Measurements from ENCODE around the gene TRAF1.

Gene TRAF1

DNA sequence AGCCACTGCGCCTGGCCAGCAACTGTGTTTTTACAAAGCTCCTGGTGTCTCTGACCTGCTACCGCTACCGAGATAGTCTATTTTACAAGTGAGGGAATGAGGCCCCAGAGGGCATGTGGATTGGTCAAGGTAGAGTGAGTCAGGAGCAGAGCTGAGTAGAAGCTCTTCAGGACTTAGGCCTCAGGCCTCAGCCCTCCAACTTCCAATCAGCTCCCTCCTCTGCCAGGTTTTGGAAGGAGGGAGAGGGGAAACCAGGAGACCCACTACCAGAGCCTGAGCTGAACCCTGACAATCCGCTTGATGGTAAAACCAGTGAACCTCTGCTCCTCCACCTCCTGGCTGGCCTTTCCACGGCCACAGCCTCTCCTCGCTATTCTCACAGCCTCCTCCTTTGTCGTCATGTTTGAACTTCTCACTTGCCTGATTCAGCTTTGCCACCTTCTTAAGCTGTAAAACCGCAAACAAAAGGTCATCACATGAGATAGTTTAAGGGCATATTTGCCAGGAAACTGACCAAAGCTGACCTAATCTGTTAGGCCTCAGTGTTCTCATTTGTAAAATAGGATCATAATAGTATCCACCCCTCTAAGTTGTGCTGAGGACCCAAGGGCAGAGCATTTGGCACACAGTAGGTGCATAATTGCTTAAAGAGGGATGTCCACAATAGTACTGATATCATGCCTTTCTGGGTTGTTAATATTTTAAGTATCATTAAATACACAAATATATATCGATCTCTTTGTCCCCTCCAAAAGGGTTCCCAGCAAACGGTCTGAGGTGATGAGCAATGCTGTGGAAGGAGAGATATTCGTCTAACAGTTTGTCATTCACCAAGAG lies 1.7 kb downstream of the TRAF1 start:
- no peak for DNase-seq (ENCODE audit: low read depth, low spot score)

DNA sequence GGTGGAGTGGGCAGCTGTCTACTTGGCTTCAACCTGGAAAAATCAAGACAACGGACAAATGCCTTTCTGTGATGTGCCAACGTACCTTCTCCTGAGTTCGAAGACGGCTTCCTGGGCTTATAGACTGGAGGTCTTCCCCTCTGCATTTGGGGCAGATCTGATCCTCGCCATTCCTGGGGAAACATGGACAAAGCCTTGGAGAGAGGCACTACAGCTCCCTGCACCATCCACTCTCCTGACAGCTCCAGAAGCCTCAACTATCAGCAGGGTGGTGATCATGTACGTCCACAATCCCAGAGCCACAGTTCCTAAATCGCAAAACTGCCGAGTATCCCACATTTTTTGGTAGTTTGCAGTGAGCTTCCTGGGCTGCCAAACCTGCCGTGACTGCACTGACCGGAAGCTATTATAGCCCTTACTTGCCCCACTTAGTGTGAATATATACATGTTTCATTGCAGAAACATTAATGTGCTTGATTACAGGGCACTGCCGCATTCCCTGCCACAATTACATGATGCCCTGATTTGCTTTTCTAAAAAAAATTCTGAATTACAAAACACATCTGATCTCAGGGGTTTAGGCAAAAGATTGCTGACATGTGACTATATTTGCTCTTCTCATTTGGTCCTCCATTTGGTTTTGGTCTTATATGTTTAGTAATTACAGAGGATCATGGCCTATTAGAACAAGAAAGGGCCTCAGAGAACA lies 2.8 kb downstream of the TRAF1 start:
- DNase-seq (ENCODE audit: low read depth, low spot score) = no peak

DNA sequence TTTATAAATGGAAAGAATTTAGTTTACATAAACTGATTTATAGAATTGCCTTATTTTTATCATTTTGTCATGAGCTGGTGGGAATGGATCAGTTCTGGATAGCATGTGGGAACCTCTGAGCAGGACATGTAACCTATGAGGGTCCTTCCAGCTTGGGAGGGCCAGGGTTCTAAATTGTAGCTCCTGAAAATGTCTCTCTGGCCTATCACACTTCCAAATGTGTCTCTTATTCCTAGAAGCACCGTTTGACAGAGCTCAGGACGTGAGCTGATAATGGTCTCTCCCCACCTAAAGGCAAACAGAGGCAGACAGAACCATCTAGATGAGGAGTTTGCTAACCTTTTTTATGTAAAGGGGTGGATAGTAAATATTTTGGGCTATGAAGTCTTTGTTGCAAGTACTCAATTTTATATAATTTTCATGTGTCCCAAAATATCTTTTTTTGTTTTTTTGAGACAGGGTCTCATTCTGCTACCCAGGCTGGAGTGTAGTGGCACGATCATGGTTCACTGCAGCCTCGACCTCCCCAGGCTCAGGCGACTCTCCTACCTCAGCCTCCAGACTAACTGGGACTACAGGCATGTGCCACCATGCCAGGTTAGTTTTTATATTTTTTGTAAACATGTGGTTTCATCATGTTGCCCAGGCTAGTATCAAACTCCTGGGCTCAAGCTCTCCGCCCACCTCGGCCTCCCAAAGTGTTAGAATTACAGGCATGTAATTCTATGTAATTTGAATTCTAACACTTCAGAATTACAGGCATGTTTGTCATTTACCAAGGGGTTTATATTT lies 4.0 kb downstream of the TRAF1 start:
- DNase-seq (ENCODE audit: low read depth, low spot score) = no peak

DNA sequence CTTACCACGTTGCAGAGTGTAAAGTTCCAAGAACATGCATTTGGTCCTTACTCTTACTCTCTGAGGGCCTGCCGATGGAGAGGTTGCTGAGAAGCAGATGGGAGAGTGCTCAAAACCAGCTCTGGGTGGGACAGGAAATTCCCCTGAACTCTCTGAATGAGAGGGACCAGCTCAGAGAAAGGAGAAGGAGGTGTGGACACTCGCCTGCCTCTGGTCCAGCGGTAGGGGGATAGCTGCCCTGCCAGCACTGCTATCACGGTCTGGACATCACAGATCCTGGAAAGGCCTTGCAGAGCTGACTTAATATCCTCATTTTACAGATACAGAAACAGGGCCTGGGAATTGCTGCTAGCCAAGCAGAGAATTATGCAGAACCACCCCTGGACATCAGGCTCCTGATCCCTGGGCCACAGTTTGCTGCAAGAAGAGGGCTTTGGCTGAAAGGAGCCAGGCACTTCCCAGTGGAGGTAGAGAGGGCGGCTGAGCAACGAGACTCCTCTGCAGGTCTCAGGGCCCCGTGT lies 4.9 kb downstream of the TRAF1 start:
- no peak for DNase-seq (ENCODE audit: low read depth, low spot score)

DNA sequence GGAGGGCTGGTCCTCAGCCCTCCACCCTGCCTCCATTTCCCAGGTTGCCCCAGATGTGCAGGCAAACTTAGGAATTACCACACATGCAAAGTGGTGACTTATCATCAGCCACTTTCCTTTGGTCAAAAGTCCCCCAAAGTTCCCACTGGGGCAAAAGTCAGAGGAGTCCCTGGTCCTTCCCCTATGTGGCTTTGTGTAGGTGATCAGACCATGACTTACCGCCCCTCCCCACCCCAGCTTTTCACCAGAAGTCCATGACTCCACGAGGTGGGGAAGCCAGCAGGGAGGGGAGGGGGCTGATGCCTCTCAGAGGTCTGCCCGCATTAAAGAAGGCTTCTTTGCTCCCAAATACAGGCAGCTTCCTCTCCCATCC lies 5.8 kb downstream of the TRAF1 start:
- DNase-seq (ENCODE audit: low read depth, low spot score) = no peak

DNA sequence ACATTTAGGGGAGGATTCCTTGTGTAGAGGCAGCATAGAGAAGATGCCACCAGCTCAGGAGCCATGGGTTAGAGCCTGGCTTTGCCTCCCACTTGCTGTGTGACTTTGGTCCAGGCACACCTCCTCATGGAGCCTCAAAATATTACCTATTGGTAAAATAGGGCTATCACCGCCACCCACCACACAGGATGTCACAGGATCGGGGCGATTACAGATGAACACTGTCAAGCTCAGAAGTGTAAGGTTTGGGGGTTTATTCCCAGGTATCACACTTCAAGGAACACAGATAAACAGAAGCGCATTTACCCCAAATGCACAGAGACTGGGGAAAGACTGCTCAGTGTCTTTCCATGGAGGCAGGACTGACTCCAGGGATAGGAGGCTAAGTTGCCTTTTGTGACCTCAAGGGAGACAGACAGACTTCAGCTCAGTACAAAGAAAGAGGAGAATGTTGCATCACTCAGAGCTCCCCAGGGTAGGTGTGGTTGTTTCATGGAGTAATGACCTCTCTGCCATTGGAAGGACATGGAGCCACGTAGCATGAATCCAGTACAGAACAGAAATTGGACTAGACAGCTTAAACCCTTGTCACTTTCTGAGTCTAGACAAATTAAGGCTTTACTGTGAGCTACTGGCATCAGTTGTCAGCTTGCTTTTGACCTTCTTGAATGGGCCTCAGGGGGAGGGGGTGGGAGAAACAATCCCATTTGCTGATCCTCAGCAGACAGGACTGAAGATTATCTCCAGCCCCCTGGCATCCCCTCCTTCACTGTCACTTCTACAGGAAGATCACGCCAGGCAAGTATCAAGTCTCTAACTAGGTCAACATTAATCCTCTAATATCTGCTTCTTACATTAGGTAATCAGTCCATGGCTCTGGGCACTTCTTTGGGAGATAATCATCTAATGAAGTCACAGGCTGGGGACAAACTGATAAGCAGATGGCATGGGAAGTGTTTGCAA lies 6.5 kb downstream of the TRAF1 start:
- DNase-seq (ENCODE audit: low read depth, low spot score) = no peak

DNA sequence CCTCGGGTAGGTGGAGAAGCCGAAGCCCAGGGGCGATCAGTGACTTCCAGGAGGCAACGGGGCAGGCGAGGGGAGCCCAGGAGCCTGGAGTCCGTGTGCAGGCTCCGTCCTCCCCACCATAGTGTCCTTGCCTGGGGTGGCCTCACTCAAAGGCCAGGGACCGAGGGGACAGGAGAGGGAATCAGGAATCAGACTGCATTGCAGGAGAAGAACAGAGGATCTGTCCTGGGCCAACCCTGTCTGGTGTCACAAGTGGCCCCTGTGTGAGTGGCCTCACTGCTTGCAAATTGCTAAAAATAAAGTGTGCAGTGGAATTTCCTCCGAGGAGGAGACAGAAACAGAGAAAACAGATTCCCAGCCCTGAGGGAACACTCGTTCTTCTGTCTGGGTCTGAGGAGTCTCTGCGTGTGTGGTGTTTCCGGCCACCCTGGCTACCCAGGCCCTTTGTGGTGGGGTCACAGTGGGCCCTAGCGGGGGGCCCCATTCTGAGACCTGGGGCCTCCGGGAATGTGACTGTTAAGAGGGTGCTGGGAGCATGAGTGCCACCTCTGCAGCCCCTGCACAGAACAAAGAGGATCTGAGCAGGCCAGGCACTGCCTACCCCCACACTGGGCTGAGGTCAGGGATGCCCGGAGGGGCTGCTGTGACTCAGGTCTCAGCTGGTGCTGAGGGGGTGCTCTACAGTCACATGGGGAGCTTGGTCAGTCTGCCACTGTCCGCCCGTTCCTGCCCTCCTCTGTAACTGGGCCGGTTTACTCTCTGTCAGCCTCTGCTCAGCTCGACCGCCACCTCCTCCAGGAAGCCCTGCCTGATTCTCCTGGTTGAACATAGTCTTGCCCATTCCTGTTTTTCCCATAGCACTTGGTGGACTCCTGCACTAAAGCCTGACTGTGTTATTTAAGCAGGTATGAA lies 7.4 kb downstream of the TRAF1 start:
- DNase-seq (ENCODE audit: low read depth, low spot score) = no peak

DNA sequence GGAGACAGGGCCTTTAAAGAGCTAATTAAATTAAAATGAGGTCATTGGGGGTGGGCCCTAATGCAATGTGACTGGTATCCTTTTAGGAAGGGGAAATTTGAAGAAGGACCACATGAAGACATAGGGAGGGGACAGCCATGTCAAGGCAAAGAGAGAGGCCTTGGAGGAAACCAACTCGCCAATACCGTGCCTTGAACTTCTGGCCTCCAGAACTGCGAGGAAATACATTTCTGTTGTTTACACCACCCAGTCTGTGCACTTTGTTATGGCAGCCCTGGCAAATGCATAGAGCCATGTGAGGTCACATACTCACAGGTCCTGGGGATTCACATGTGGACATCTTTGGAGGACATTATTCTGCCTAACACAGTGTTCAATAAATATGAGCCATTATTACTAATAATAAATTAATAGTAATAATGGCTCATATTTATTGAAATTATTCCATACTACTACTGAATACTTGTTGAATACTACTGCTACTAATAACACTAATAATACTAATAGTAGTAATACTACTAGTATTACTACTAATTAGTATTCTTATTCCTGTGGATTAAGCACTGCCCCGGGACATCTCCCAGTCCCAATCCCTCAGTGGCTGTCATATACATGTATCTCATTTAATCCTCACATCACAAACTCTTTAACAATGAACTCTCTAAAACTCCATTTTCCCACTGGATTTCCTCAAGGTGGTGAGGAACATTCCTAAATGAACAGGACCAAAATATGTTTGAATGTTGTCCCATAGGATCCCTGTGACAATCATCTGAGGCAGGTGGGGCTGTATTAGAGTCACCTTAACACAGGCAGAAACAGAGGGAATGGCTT lies 8.4 kb downstream of the TRAF1 start:
- no peak for DNase-seq (ENCODE audit: low read depth, low spot score)

DNA sequence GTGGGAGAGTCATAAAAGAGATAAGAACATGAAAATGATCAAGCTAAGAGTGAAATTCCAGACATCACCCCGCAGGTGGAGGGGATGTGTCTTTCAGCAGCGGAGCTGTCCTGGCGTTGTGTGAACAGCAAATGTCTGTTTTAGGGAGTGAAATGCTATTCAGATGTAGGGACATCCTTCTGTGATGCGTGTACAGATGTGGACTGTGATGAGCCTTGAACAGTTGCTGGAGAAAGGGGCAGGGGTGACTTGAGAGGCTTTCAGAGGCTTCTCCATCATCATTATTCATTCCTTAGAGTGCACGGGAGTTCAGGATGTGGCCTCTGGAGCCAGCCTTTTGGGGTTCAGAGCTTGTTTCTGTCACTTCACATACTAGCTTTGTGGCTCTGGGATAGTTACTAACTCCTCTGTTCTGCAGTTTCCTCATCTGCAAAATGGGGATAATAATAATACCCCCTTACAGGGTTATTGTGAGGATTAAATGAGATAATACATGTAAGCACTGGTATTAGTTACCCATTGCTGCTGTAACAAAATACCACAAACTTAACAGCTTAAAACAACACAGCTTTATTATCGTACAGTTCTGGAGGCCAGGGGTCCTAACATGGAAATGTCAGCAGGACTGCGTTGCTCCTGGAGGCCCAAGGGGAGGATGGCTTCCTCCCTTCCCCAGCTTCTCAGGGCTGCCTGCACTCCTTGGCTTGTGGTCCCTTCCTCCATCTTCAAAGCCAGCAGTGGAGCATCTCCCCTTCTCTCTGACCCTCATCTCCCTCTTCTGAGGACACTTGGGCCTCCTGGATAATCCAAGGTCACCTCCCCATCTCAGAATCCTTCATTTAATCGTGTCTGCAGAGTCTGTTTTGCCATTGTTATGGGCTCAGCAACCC lies 9.4 kb downstream of the TRAF1 start:
- DNase-seq (ENCODE audit: low read depth, low spot score) = no peak

DNA sequence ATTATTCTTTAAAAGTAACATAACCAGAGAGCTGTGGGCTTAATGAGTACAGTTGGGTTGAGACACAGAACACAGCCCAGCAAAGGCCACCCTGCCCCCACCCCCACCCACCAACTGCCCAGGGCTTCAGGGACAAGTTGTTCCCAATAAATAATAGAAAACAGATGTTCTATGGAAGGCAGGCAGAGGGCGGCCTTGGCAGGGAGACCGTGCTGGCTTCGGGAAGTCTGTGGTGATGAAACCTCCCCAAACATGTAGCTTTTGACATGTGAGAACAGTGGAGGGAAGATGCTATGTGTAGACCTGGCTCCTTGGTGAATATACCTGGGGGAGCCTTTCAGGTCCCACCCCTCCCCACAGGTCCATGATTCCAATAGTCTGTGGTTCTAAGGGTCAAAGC lies 10.0 kb downstream of the TRAF1 start:
- peak; percentile 49 for DNase-seq (ENCODE audit: low read depth, low spot score)

DNA sequence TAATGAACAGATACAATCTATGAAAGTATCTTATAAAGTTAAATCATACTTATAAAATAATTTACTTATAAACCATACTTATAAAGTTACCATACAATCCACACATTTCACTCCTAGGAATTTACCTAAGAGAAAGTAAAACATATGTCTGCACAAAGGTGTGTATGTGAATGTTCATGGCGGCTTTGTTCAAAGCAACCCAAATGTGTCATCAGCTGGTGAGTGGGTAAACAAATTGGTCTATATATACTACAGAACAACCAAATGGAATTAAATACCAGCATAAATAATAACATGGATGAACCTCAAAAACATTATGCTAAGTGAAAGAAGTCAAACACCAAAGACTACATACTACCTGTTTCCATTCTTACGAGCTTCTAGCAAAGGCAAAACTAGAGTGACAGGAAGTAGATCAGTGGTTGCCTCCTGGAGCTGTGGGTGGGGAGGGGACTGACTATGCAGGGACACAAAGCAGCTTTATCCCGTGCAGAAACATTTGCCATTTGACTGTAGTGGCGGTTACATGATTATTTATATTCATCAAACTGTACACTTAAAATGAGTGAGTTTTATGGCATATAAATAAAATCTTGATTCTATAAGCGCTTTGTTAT lies 10.6 kb downstream of the TRAF1 start:
- no peak for DNase-seq (ENCODE audit: low read depth, low spot score)

DNA sequence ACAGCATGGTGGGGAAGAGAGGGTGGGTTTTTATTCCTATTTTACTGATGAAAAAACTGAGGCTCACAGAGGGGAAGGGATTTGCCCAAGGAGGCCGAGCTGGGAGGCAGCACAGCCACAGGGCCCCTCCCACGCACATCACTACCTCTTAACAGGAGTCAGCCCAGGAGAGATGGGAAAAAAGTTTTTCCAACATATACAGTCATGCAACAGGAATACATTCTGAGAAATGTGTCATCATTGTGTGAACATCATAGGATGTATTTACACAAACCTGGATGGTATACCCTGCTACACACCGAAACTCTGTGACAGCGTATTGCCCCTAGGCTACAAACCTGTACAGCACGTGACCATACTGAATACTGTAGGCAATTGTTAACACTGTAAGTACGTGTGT lies 11.6 kb downstream of the TRAF1 start:
- DNase-seq (ENCODE audit: low read depth, low spot score) = no peak

DNA sequence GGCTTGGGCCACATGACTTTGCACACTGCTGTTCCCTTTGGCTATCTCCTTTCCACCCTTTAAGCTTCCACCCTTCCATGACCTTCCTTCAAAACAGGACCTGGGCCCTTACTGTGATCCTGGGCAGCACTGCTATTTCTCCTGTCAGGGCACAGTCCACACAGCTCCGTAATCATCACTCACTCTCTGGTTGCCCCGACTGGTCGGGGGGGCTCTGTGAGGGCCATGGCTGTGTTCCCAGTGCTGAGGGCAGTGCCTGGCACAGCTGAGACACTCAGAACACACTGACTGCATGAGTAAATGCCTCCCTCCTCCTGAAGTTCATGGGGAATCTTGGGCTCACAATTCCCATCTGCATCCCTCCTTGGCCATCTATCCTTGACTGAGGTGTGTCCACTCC lies 12.2 kb downstream of the TRAF1 start:
- DNase-seq (ENCODE audit: low read depth, low spot score) = no peak

DNA sequence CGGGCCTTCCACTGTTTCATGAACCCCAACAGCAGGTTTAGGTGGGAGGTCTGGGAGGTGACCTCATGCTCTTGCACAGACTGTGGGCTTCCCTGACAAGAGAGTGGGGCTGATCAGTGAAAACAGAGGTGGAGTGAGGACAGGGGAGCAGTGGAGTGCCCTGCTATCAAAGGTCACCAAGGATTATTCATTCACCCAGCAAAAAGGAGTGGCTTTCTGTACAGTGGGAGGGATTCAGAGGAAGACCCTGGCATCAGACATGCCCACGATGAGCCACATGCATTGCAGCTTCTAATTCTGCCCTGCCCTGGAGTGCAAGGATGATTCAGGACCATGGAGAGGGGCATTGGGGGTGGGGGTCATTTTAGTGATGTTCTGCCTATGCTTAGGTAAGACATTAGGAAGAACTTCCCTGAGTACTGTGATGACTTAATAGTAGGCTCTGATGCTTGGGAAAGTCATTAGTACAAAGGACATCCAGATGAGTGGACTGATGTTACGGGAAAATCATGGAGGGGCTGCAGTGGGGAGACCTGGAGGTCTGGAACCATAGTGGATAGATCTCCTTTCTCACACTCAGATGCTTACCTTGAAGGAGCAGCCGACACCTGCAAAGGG lies 12.8 kb downstream of the TRAF1 start:
- DNase-seq (ENCODE audit: low read depth, low spot score) = no peak

DNA sequence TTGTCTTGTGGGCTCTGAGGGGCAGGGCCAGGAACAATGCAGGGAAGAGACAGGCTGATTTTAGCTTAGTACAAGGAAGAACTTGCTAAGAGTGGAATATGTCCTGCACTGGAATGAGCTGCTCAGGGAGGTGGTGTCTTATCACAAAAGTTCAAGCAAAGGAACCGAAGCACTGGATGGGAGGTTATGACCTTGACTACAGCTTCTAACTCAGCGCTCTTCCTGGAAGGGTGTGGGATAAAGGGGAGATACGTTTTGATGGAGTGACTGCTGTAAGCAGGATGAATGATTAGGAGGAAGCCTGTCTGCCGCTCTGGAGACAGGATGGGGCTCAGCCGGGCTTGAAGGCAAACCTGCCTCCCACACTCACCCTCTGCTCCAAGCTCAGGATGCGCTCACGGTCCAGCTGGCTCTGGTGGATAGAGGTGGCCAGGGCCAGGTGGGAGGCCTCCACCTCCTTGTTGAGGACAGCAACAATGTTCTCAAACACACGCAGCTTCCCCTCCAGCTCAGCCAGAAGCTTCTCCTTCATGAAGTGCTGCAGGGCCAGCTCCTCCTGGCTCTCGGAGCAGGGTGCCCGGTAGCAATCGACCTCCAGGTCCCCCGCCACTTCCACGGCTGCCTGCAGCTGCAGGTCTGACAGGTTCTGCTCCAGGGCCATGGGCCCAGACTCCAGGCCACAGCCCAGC lies 13.5 kb downstream of the TRAF1 start:
- no peak for DNase-seq (ENCODE audit: low read depth, low spot score)

DNA sequence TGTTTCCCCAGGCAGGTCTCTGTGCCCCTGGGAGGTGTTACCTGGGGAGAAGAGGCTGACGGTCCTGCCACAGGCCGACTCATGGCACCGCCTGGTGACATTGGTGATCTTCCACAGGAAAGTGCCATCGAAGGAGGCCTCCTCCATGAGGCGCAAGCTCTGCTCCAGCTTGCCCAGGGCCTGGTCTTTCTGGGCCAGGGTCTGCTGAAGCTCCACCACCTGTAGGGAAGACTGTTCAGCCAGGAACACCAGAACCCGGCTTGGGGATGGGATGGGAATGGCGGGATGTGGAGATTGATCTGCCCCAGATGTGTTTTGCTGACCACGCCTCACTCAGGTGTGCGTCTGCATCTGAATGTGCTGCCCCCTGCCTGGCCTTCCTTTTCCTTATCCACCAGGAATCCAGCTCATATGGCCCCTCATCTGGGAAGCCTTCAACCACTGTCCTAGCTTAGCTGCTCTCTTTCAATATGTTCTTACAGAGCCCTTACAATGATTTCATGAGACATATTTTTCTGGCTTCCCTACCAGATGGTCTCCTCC lies 15.2 kb downstream of the TRAF1 start:
- no peak for DNase-seq (ENCODE audit: low read depth, low spot score)
